Peyer's patch (tissue), 4 donors: Measurements from ENCODE around the gene CACNA1H. TPM values are rescaled to one million over a fixed set of nuclear protein-coding genes. Genes with fewer than 3 reads are reported as not detected.
A peak's percentile ranks its signal among the peaks of the same experiment; 100 is the strongest.

Experiments used
- DNase-seq, 3 donors: peaks; one replicate each; pipeline ENCODE4 v3.0.0-alpha.2; 2017 to 2019
- H3K27ac ChIP-seq, 4 donors: fragments of 200-600 bp; sonication (generic); one replicate each; pipeline ENCODE4 v1.5.1; 2016 to 2019
- H3K27me3 ChIP-seq, 2 donors: fragments of 200-600 bp; sonication (generic); one replicate each; pipeline ENCODE4 v1.5.1; 2019
- H3K36me3 ChIP-seq, 3 donors: fragments of 200-600 bp; sonication (generic); one replicate each; pipeline ENCODE4 v1.5.1; 2016 to 2019
- H3K4me1 ChIP-seq, 4 donors: fragments of 200-600 bp; sonication (generic); one replicate each; pipeline ENCODE4 v1.5.1; 2016 to 2019
- H3K4me3 ChIP-seq, 4 donors: fragments of 200-600 bp; sonication (generic); 1 replicate in 3 of 4; 2 replicates in 1 of 4; pipeline ENCODE4 v1.5.1; 2016 to 2019; ENCODE audit warnings: mild to moderate bottlenecking in 1 of 4
- H3K9me3 ChIP-seq, 4 donors: fragments of 200-600 bp; sonication (generic); one replicate each; pipeline ENCODE4 v1.5.1; 2016 to 2019; ENCODE audit warnings: mild to moderate bottlenecking in 1 of 4
- CTCF ChIP-seq, 6 experiments: fragments of 450-650 bp in 4 of 6; fragments of 200-600 bp in 2 of 6; sonication (generic) in 1 of 6; IDR thresholded peaks; one replicate each; pipeline ENCODE4 v1.5.1; 2017 to 2019; ENCODE audit warnings: antibody characterized with exemption in 6 of 6, mild to moderate bottlenecking in 3 of 6, moderate library complexity in 1 of 6
- POLR2A ChIP-seq, 2 donors: fragments of 450-650 bp; IDR thresholded peaks; one replicate each; pipeline ENCODE4 v1.5.1; 2017; ENCODE audit warnings: antibody characterized with exemption in 2 of 2, mild to moderate bottlenecking in 2 of 2, moderate library complexity in 2 of 2
- total RNA-seq, 4 donors: library from RNA; depleted of rRNA; stranded (reverse); fragments of >200 nt; gene quantifications; one replicate each; pipeline ENCODE4 v1.1.0, GENCODE V29; 2016

The CACNA1H gene
- total RNA-seq, 4 donors from 2014 or later, result 4.0 to 28.9 (median 9.7) TPM

DNA sequence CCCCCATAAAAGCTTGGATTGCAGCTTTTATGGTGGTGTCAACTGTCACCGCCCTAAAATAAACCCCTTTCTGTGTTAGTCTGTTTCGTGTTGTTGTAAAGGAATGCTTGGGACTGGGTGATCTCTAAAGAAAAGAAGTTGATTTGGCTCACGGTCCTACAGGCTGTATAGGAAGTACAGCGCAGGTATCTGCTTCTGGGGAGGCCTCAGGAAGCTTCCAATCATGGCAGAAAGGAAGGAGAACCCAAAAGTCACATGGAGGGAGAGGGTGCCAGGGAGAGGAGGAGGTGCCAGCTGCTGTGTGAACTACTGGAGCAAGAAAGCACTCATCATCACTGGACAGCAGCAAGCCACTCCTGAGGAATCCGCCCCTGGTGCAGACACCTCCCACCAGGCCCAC, 5.9 kb upstream of the CACNA1H start:
- H3K4me1 ChIP-seq, result peaks cover 0 to 4% (median 0%) of the 10 kb centered on the region in 4 donors
- no peaks in the 10 kb centered on the region for H3K9me3 ChIP-seq
- H3K27ac ChIP-seq, result no peak overlapping the region
- H3K4me3 ChIP-seq, result no peak overlapping the region
- H3K36me3 ChIP-seq, result no peaks in the 10 kb centered on the region
- no peak for DNase-seq
- TF ChIP-seq POLR2A (IDR thresholded peaks at IDR 0.05) (no peak), CTCF (IDR thresholded peaks at IDR 0.05) (no peak)
- no peaks in the 10 kb centered on the region for H3K27me3 ChIP-seq

- H3K27me3 ChIP-seq, result peaks cover 0 to 8% of the 10 kb centered on the region in 2 donors
Observed at GRCh38 chr16:1149101-1149636, 3.7 kb upstream of the CACNA1H start.

GRCh38 chr16:1150511-1150982, 2.4 kb upstream of the CACNA1H start:
- Histone ChIP-seq H3K9me3 (no peaks in the 10 kb centered on the region), H3K27ac (no peak overlapping the region), H3K4me3 (no peak overlapping the region), H3K27me3 (peaks cover 0 to 16% of the 10 kb centered on the region in 2 donors), H3K4me1 (peaks cover 0 to 21% (median 9%) of the 10 kb centered on the region in 4 donors), H3K36me3 (no peaks in the 10 kb centered on the region)
- no peak for DNase-seq
- TF ChIP-seq CTCF (IDR thresholded peaks at IDR 0.05) (no peak), POLR2A (IDR thresholded peaks at IDR 0.05) (no peak)

More at GRCh38 chr16:1149101-1149636, 3.7 kb upstream of the CACNA1H start:
- Histone ChIP-seq H3K4me1 (peaks cover 0 to 20% (median 8%) of the 10 kb centered on the region in 4 donors), H3K4me3 (no peak overlapping the region), H3K36me3 (no peaks in the 10 kb centered on the region), H3K9me3 (no peaks in the 10 kb centered on the region), H3K27ac (no peak overlapping the region)
- no peak for DNase-seq
- TF ChIP-seq CTCF (IDR thresholded peaks at IDR 0.05) (no peak), POLR2A (IDR thresholded peaks at IDR 0.05) (no peak)

DNA sequence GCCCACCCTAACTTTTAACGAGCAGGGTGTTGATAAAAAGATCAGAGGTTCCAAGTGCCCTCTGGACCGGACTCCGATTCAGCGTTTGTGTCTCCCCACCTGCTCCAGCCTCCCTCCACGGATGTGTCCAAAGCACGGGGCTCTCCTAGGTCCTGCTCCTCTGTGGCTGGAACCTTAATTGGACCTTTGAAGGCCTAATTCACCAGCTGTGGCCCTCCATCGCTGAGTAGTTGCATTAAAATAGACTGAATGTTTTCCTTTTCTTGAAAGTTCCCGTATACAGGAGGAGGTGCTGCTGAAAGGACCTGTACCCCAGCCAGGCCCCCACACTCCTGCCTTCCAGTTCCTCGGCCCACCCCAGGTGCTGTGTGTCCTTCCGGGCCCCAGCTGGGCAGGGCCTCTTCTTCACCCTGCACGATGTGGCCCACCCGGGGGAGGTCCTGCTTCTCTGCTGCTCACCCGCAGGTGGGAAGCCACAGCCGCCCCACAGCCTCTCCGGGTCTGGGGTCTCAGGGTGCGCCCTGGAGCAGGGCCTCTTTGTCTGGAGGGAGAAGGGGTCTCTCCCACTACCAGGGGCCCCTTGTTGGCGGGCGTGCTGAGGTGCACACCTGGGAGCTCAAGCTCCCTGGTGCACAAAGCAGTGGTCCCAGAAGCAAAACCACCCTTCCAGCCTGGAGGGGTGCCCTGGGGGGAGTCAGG, 1.3 kb upstream of the CACNA1H start:
- Histone ChIP-seq H3K27me3 (peaks cover 0 to 16% of the 10 kb centered on the region in 2 donors), H3K4me3 (no peak overlapping the region), H3K36me3 (no peaks in the 10 kb centered on the region), H3K4me1 (peaks cover 0 to 21% (median 9%) of the 10 kb centered on the region in 4 donors), H3K27ac (no peak overlapping the region), H3K9me3 (no peaks in the 10 kb centered on the region)
- TF ChIP-seq POLR2A (IDR thresholded peaks at IDR 0.05) (no peak), CTCF (IDR thresholded peaks at IDR 0.05) (no peak)
- no peak for DNase-seq

DNA sequence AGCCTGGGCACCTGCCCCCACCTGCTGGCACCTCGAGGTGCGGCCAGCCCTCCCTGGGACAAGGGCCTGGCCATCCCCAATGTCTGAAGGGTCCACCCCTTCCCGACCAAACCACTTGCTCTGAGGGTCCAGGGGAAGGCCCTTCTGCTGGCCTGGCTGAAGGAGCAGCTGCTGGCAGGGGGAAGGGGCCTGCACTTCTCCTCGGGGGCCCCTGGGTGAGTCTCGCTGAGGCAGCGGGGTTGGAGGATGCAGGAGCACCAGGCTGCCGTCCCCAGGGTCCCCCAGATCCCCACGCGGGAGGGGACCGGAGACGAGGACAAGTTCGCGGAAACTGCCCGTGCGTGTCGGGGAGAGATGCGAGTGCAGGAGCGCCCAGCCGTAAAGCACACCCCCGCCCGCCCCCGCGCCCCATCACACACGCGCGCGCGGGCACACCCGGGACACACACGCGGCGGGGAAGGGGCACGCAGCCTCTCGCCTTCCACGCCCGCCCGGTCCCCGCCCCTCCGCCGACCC, 725 bp upstream of the CACNA1H start:
- Histone ChIP-seq H3K9me3 (no peaks in the 10 kb centered on the region), H3K36me3 (no peaks in the 10 kb centered on the region), H3K27ac (peak overlapping the region in 2 of 4 donors; percentile 55 to 58), H3K27me3 (peaks cover 0 to 16% of the 10 kb centered on the region in 2 donors), H3K4me1 (peaks cover 0 to 21% (median 9%) of the 10 kb centered on the region in 4 donors), H3K4me3 (peak overlapping the region; percentile 26 to 58 (median 54))
- TF ChIP-seq CTCF (IDR thresholded peaks at IDR 0.05) (no peak), POLR2A (IDR thresholded peaks at IDR 0.05) (no peak)
- DNase-seq, result peak in 1 of 3 donors; percentile 54
